ENCODE results near the gene NACAD. TPM values are rescaled to one million over a fixed set of nuclear protein-coding genes. Genes with fewer than 3 reads are reported as not detected.

The NACAD gene
- total RNA-seq, 1 donor: 3.6 TPM

DNA sequence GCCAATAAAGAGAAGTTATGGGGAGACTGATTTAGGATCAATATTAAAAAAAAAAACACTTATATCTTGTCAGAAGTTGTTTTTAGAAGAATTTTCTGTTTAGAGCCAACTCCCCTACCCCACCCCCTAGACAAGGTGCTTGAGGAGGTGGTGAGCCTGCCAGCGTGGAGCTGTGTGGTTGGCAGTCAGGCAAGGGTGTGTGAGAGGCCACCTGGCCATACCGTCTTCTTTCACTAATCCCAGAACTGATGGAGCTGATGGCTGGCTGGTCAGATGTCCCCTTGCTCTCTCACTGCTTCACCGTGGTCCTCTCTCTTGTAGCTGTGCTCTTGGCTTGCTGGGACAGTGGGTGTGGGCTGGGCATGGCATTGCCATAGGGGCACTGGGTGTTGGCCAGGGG is 34.3 kb downstream of the NACAD start:
- no peak overlapping the region for H3K4me3 ChIP-seq (ENCODE audit: low read depth, low read length)
- DNase-seq (ENCODE audit: low read depth): no peak
- TF ChIP-seq, protein P1, sequence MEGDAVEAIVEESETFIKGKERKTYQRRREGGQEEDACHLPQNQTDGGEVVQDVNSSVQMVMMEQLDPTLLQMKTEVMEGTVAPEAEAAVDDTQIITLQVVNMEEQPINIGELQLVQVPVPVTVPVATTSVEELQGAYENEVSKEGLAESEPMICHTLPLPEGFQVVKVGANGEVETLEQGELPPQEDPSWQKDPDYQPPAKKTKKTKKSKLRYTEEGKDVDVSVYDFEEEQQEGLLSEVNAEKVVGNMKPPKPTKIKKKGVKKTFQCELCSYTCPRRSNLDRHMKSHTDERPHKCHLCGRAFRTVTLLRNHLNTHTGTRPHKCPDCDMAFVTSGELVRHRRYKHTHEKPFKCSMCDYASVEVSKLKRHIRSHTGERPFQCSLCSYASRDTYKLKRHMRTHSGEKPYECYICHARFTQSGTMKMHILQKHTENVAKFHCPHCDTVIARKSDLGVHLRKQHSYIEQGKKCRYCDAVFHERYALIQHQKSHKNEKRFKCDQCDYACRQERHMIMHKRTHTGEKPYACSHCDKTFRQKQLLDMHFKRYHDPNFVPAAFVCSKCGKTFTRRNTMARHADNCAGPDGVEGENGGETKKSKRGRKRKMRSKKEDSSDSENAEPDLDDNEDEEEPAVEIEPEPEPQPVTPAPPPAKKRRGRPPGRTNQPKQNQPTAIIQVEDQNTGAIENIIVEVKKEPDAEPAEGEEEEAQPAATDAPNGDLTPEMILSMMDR (IDR thresholded peaks at IDR 0.05; ENCODE audit: insufficient read depth, low read length): no peak

DNA sequence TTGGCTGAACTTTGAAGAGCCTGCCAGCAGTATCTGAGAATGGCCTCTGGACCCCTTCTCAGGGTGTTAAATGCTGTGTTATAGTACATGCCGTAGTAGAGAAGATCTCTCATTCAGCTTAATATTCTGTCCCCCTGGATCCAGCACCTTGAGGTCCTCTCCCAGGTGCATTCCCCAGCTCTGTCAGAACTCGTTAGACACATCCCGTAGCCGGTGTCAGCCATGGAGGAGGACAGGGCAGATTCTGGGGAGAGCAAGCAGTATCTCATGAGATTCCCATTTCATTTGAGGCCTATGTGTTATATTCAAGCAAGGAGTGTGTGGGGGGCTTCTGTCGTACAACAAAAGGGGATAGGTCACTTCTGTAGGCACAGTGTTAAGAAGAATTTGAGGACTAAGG is 34.8 kb downstream of the NACAD start:
- TF ChIP-seq, protein P1 (IDR thresholded peaks at IDR 0.05; ENCODE audit: insufficient read depth, low read length): no peak
- no peak overlapping the region for H3K4me3 ChIP-seq (ENCODE audit: low read depth, low read length)

DNA sequence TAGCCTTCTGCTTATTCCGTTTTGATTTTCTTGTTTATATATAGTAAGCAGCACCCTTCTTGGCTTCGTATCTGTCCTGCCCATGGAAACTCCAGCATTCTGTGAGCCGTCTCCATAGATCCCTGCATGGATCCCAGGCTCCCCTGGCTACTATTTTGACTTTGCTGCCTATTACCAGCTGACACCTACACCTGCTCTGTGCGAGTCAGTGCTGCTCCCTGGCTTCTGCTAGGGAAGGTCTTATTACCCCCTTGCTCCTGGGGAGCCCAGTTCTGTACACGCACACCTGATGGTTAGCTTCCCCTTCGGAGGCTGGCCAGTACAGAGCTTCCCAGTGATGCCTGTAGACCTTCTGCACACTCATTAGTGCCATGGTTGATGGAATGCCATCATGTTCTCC is 35.4 kb downstream of the NACAD start:
- no peak for DNase-seq (ENCODE audit: low read depth)

More for the DNA sequence above, 34.8 kb downstream of the NACAD start:
- no peak for DNase-seq (ENCODE audit: low read depth)

DNA sequence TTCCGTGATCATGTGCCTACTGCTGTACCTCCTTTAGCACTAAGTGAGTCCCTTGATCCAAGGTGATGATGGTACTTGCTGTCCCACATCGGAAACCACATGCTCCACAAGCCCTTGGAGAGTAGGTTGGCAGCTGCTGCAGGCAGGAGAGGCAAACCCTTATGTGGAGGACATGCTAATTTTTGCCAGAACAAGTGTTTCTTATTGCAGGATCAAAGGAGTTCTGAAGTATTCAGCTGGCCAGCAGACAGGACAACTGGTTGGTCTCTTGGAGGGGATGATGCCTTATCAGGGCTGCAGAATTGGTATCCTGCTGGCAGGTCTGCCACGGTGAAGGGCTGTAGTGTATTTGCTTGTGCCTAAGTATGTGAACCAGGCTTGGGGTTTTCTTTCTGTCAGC is 36.8 kb downstream of the NACAD start:
- H3K4me3 ChIP-seq (ENCODE audit: low read depth, low read length): no peak overlapping the region
- TF ChIP-seq, protein P1 (IDR thresholded peaks at IDR 0.05; ENCODE audit: insufficient read depth, low read length): no peak
- no peak for DNase-seq (ENCODE audit: low read depth)

More for the DNA sequence above, 35.4 kb downstream of the NACAD start:
- H3K4me3 ChIP-seq (ENCODE audit: low read depth, low read length): no peak overlapping the region
- TF ChIP-seq, protein P1 (IDR thresholded peaks at IDR 0.05; ENCODE audit: insufficient read depth, low read length): no peak

DNA sequence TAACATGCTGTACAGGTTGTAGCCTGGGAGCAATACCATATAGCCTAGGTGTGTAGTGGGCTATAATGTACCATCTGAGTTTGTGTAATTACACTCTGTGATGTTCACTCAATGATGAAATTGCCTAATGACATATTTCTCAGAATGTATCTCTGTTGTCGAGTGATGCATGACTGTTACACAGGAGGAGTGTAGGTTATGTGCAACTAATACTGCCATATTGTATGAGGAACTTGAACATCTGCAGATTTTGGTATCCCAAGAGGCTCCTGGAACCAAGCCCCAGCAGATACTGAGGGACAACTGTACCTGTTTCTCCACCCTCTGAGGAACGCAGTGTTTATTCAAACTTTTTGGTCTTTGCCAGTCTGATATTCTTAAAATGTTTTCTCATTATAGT is 38.6 kb downstream of the NACAD start:
- TF ChIP-seq, protein P1 (IDR thresholded peaks at IDR 0.05; ENCODE audit: insufficient read depth, low read length): no peak
- no peak for DNase-seq (ENCODE audit: low read depth)
- H3K4me3 ChIP-seq (ENCODE audit: low read depth, low read length): no peak overlapping the region

DNA sequence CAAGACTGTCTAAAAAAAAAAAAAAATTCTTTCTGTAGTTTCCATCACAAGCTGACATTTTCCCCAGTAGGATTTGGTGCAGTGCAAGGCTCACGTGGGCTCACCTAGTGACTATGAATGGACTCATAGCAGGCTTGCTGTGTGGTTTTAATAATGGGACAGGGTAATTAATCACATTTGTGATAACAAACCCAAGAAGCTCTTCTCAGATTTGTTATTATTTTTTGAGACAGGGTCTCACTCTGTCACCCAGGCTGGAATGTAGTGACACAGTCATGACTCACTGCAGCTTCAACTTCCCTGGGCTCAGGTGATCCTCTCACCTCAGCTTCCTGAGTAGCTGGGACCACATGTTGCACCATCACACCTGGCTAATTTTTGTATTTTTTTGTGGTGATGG is 40.0 kb downstream of the NACAD start:
- TF ChIP-seq, protein P1 (IDR thresholded peaks at IDR 0.05; ENCODE audit: insufficient read depth, low read length): no peak
- no peak for DNase-seq (ENCODE audit: low read depth)

DNA sequence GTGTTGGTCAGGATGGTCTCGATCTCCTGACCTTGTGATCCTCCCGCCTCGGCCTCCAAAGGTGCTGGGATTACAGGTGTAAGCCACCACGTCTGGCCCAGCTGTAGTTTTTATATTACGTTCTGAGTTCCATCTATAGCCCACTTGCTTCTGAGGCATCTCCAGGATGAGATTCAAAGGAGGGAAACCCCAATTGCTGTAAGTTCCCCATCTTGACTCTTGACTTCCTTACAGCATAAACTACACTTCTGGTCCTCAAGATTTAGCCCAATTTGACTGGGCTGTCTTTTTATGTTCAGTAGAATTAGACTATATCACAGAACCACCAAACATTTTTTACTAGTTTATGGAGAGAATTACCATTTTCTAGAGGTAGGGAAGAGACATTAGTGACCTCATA is 44.4 kb downstream of the NACAD start:
- no peak for DNase-seq (ENCODE audit: low read depth)
- TF ChIP-seq, protein P1 (IDR thresholded peaks at IDR 0.05; ENCODE audit: insufficient read depth, low read length): no peak
- H3K4me3 ChIP-seq (ENCODE audit: low read depth, low read length): no peak overlapping the region

More for the DNA sequence above, 40.0 kb downstream of the NACAD start:
- no peak overlapping the region for H3K4me3 ChIP-seq (ENCODE audit: low read depth, low read length)
